LNCAP (cell line): Measurements from ENCODE around the gene CR1.

Experiments used
- CTCF ChIP-seq: fragments of 450-650 bp; IDR thresholded peaks from 2 replicates; pipeline ENCODE4 v1.5.1; 2017; ENCODE audit warnings: mild to moderate bottlenecking

Gene CR1

DNA sequence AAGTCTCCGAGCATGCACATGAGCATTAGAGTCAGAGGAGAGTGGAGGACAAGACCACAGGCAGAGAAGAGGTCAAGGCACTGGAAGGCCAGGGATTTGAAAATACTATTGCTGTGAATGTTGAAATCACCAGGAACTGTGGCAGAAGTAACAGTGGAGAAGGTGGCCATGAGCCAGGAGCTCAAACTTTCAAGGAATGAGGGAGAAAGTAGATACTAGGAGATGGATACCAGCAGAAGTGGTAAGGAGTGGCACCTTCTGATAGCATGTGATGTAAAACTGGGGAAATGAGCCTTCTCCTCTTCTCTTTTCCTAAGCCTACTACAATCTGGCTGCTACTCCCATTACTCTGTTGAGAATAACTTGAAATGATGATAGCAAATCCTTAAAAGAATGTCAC, 1.8 kb upstream of the CR1 start:
- no peak for TF ChIP-seq CTCF

DNA sequence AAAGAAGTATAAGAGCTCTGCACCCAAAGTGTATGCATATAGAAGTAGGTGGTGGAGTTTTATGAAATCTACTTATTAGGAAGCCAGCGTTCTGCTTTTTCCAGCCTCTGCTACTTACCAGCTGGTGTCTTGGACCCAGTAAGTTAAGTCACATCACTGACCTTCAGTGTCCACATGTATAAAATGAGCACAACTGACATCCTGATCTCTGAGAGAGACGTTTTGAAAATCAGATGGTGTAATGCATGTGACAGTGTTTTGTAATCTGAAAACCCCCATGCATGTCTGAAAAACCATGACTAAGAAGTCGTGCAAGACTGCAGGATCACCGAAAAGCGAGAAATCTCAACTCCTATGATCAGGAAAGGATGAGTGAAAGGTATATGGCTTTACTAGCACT, 2.0 kb downstream of the CR1 start:
- TF ChIP-seq CTCF, result no peak

GRCh38 chr1:207499573-207499972, 3.6 kb downstream of the CR1 start:
- TF ChIP-seq CTCF, result peak; percentile 87

- no peak for TF ChIP-seq CTCF
Observed at GRCh38 chr1:207500306-207500705, 4.3 kb downstream of the CR1 start.

GRCh38 chr1:207501071-207501470, 5.1 kb downstream of the CR1 start:
- TF ChIP-seq CTCF, result no peak

- no peak for TF ChIP-seq CTCF
Observed at GRCh38 chr1:207502726-207503125, 6.8 kb downstream of the CR1 start.

- TF ChIP-seq CTCF, result no peak
Observed at GRCh38 chr1:207503950-207504349, 8.0 kb downstream of the CR1 start.

DNA sequence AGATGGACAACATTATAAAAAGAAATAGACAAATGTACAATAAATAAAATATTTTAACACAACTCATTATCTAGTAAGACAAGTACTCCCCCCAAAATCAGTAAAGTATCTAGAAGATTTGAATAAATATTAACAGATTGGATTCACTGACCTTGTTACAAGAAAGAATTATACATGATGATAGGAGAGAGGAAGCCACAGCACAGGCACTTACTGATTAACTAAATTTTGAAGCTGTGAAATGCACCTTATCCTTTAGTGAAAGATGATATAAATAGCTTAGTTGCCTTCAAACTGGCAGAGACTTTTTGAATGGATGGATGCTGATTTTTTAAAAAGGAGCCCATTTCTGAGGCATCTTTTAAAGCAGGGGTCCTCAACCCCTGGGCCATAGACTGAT, 8.5 kb downstream of the CR1 start:
- no peak for TF ChIP-seq CTCF
